ENCODE measurements around the gene KCNMB3.

The KCNMB3 gene

DNA sequence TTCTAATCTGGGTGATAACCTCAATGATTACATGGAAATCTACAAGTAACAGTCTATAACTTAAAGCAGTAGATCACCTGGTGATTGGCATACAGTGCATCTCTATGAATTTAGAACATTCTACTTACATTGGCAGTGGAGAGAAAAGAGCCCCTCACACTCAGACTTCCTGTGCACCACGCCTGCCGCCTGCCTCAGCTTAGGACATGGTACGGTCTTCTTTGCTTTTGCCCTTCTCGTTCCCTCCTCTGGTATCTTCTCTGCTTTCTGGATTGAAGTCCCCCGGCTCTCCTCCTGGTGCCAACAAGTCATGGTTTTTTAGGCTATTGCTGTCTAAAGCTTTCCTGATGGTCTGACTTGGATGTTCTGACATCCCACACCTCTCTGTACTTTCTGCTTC, 7.9 kb upstream of the KCNMB3 start:
- TF ChIP-seq TAF1 (IDR thresholded peaks at IDR 0.05; ENCODE audit: borderline replicate concordance, insufficient read depth, low read length): no peak
- TF ChIP-seq REST (IDR thresholded peaks at IDR 0.05; ENCODE audit: insufficient read depth in 1 of 2, low read depth in 2 of 2, low read length in 2 of 2): no peak
- TF ChIP-seq FOXP2 (optimal IDR thresholded peaks at IDR 0.05; ENCODE audit: borderline replicate concordance, extremely low read depth, extremely low read length, insufficient read depth): no peak
- TF ChIP-seq SIN3A (IDR thresholded peaks at IDR 0.05; ENCODE audit: borderline replicate concordance, insufficient read depth, low read length): no peak
- no peak for TF ChIP-seq POLR2AphosphoS5 (IDR thresholded peaks at IDR 0.05; ENCODE audit: low read depth, low read length)

DNA sequence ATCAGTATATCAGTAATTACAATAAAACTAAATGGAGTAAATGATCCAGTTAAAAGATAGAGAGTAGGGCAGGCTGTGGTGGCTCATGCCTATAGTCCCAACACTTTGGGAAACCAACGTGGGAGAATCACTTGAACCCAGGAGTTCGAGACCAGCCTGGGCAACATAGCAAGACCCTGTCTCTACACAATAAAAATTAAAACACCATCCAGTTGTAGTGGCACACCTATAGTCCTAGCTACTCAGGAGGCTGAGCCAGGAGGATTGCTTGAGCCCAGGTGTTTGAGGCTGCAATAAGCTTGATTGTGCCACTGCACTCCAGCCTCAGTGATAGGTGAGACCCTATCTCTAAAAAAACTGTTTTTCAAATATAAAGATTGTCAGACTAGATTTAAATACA, 5.9 kb upstream of the KCNMB3 start:
- TF ChIP-seq TAF1 (IDR thresholded peaks at IDR 0.05; ENCODE audit: borderline replicate concordance, insufficient read depth, low read length) (no peak), FOXP2 (optimal IDR thresholded peaks at IDR 0.05; ENCODE audit: borderline replicate concordance, extremely low read depth, extremely low read length, insufficient read depth) (no peak), SIN3A (IDR thresholded peaks at IDR 0.05; ENCODE audit: borderline replicate concordance, insufficient read depth, low read length) (no peak), POLR2AphosphoS5 (IDR thresholded peaks at IDR 0.05; ENCODE audit: low read depth, low read length) (no peak), REST (IDR thresholded peaks at IDR 0.05; ENCODE audit: insufficient read depth in 1 of 2, low read depth in 2 of 2, low read length in 2 of 2) (no peak)

- TF ChIP-seq FOXP2 (optimal IDR thresholded peaks at IDR 0.05; ENCODE audit: borderline replicate concordance, extremely low read depth, extremely low read length, insufficient read depth): no peak
- no peak for TF ChIP-seq TAF1 (IDR thresholded peaks at IDR 0.05; ENCODE audit: borderline replicate concordance, insufficient read depth, low read length)
- TF ChIP-seq REST (IDR thresholded peaks at IDR 0.05; ENCODE audit: insufficient read depth in 1 of 2, low read depth in 2 of 2, low read length in 2 of 2): no peak
- no peak for TF ChIP-seq POLR2AphosphoS5 (IDR thresholded peaks at IDR 0.05; ENCODE audit: low read depth, low read length)
- no peak for TF ChIP-seq SIN3A (IDR thresholded peaks at IDR 0.05; ENCODE audit: borderline replicate concordance, insufficient read depth, low read length)
Measured at GRCh38 chr3:179247289-179248015, 3.5 kb downstream of the KCNMB3 start.

DNA sequence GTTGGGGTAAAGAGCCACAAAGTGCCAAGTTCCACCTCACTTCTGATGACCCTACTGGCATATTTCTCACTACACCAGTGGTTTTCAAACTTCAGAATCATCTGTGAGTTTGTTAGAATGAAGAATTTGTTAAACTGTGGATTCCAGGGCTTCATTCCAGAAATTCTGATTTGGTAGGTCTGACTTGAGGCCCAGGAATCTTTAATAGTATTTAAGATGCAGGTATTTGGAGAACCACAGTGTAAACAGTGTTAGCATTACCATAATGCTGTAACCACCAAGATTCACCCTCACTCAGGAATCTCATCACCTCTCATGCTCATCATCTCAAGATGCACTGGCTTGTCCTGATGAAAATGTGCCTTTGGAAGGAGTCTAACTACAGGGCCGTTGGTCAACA, 6.0 kb downstream of the KCNMB3 start:
- TF ChIP-seq FOXP2 (optimal IDR thresholded peaks at IDR 0.05; ENCODE audit: borderline replicate concordance, extremely low read depth, extremely low read length, insufficient read depth): no peak
- TF ChIP-seq SIN3A (IDR thresholded peaks at IDR 0.05; ENCODE audit: borderline replicate concordance, insufficient read depth, low read length): no peak
- no peak for TF ChIP-seq TAF1 (IDR thresholded peaks at IDR 0.05; ENCODE audit: borderline replicate concordance, insufficient read depth, low read length)
- no peak for TF ChIP-seq POLR2AphosphoS5 (IDR thresholded peaks at IDR 0.05; ENCODE audit: low read depth, low read length)

- no peak for TF ChIP-seq POLR2AphosphoS5 (IDR thresholded peaks at IDR 0.05; ENCODE audit: low read depth, low read length)
- TF ChIP-seq FOXP2 (optimal IDR thresholded peaks at IDR 0.05; ENCODE audit: borderline replicate concordance, extremely low read depth, extremely low read length, insufficient read depth): no peak
- no peak for TF ChIP-seq REST (IDR thresholded peaks at IDR 0.05; ENCODE audit: insufficient read depth in 1 of 2, low read depth in 2 of 2, low read length in 2 of 2)
- TF ChIP-seq SIN3A (IDR thresholded peaks at IDR 0.05; ENCODE audit: borderline replicate concordance, insufficient read depth, low read length): no peak
- TF ChIP-seq TAF1 (IDR thresholded peaks at IDR 0.05; ENCODE audit: borderline replicate concordance, insufficient read depth, low read length): no peak
Measured at GRCh38 chr3:179236669-179237301, 14.1 kb downstream of the KCNMB3 start.

Measured in PFSK-1 (cell line).